Tibial nerve (tissue), 3 donors: ENCODE results near the gene TMEM123.

Experiments used
- CTCF ChIP-seq, 5 experiments: fragments of 200-600 bp in 3 of 5; fragments of 450-650 bp in 2 of 5; sonication (generic) in 3 of 5; IDR thresholded peaks; one replicate each; pipeline ENCODE4 v1.5.1; 2016 to 2019; ENCODE audit warnings: antibody characterized with exemption in 5 of 5, mild to moderate bottlenecking in 3 of 5, moderate library complexity in 2 of 5
- POLR2A ChIP-seq, 2 donors: fragments of 450-650 bp; IDR thresholded peaks; one replicate each; pipeline ENCODE4 v1.6.1; 2017; ENCODE audit warnings: antibody characterized with exemption in 2 of 2, mild to moderate bottlenecking in 2 of 2, moderate library complexity in 2 of 2

GRCh38 chr11:102438311-102439062 lies 14.1 kb downstream of the TMEM123 start:
- no peak for TF ChIP-seq CTCF (IDR thresholded peaks at IDR 0.05)
- TF ChIP-seq POLR2A (IDR thresholded peaks at IDR 0.05), result no peak
